H9 (cell line): ENCODE measurements around the gene B4GALNT1. TPM values are rescaled to one million over a fixed set of nuclear protein-coding genes. Genes with fewer than 3 reads are reported as not detected.

Source experiments
- DNase-seq: peaks from one replicate; pipeline ENCODE4 v3.0.0-alpha.2; 2017
- H2AFZ ChIP-seq: one replicate; pipeline ENCODE4 v1.6.1; 2013; ENCODE audit warnings: mild to moderate bottlenecking, low read length, control low read depth, moderate library complexity
- H2AK5ac ChIP-seq: 2 replicates; pipeline ENCODE4 v1.6.1; 2013; ENCODE audit warnings: low read length, control low read depth, mixed read lengths; ENCODE audit not compliant: insufficient read length
- H2BK120ac ChIP-seq: one replicate; pipeline ENCODE4 v1.6.1; 2013; ENCODE audit warnings: low read depth, mild to moderate bottlenecking, low read length, control low read depth, inconsistent platforms; ENCODE audit not compliant: poor library complexity, severe bottlenecking
- H2BK12ac ChIP-seq: 2 replicates; pipeline ENCODE4 v1.6.1; 2013; ENCODE audit warnings: low read length, control low read depth, mixed read lengths, low read depth; ENCODE audit not compliant: insufficient read length
- H2BK15ac ChIP-seq: 2 replicates; pipeline ENCODE4 v1.6.1; 2013; ENCODE audit warnings: low read depth, low read length, control low read depth
- H2BK20ac ChIP-seq: one replicate; pipeline ENCODE4 v1.6.1; 2013; ENCODE audit warnings: low read depth, mild to moderate bottlenecking, low read length, control low read depth, inconsistent platforms; ENCODE audit not compliant: poor library complexity, severe bottlenecking
- H2BK5ac ChIP-seq: 2 replicates; pipeline ENCODE4 v1.6.1; 2013; ENCODE audit warnings: low read length, control low read depth, mixed read lengths; ENCODE audit not compliant: insufficient read length
- H3K14ac ChIP-seq: 2 replicates; pipeline ENCODE4 v1.6.1; 2013; ENCODE audit warnings: low read length, control low read depth; ENCODE audit not compliant: insufficient read depth
- H3K18ac ChIP-seq: 2 replicates; pipeline ENCODE4 v1.6.1; 2013; ENCODE audit warnings: low read depth, mild to moderate bottlenecking, mixed read lengths, low read length, control low read depth; ENCODE audit not compliant: insufficient read length
- H3K23ac ChIP-seq: 2 replicates; pipeline ENCODE4 v1.6.1; 2013; ENCODE audit warnings: low read length, control low read depth, mixed read lengths, low read depth; ENCODE audit not compliant: insufficient read length
- H3K23me2 ChIP-seq: 2 replicates; pipeline ENCODE4 v1.6.1; 2013; ENCODE audit warnings: low read depth, mild to moderate bottlenecking, mixed read lengths, low read length, control low read depth; ENCODE audit not compliant: insufficient read length, poor library complexity, severe bottlenecking
- H3K27ac ChIP-seq: 2 replicates; pipeline ENCODE4 v1.5.1; 2013; ENCODE audit warnings: low read length, control low read depth, mixed read lengths, low read depth; ENCODE audit not compliant: insufficient read length
- H3K27me3 ChIP-seq: 2 replicates; pipeline ENCODE4 v1.6.1; 2013; ENCODE audit warnings: low read length, control low read depth, inconsistent platforms; ENCODE audit not compliant: insufficient read depth
- H3K4ac ChIP-seq: 2 replicates; pipeline ENCODE4 v1.6.1; 2013; ENCODE audit warnings: low read depth, mild to moderate bottlenecking, control low read depth, inconsistent platforms, low read length, moderate library complexity
- H3K4me1 ChIP-seq: 2 replicates; pipeline ENCODE4 v1.6.1; 2013; ENCODE audit warnings: low read length, control low read depth, inconsistent platforms; ENCODE audit not compliant: insufficient read depth
- H3K4me2 ChIP-seq: 2 replicates; pipeline ENCODE4 v1.6.1; 2013; ENCODE audit warnings: low read length, control low read depth, mixed read lengths; ENCODE audit not compliant: insufficient read length, insufficient read depth
- H3K56ac ChIP-seq: 2 replicates; pipeline ENCODE4 v1.6.1; 2013; ENCODE audit warnings: low read depth, mild to moderate bottlenecking, mixed read lengths, low read length, control low read depth; ENCODE audit not compliant: insufficient read length
- H3K79me1 ChIP-seq: 2 replicates; pipeline ENCODE4 v1.6.1; 2013; ENCODE audit warnings: low read depth, mild to moderate bottlenecking, moderate library complexity, low read length, control low read depth, inconsistent platforms; ENCODE audit not compliant: insufficient read depth, poor library complexity, severe bottlenecking
- H3K79me2 ChIP-seq: 2 replicates; pipeline ENCODE4 v1.6.1; 2013; ENCODE audit warnings: low read length, control low read depth, inconsistent platforms; ENCODE audit not compliant: insufficient read depth
- H3K9ac ChIP-seq: 2 replicates; pipeline ENCODE4 v1.6.1; 2013; ENCODE audit warnings: low read length, control low read depth, mixed read lengths; ENCODE audit not compliant: insufficient read length; ENCODE audit errors: extremely low read depth
- H3K9me3 ChIP-seq: one replicate; pipeline ENCODE4 v1.6.1; 2013; ENCODE audit warnings: low read depth, low read length, inconsistent platforms; ENCODE audit not compliant: control insufficient read depth
- H3T11ph ChIP-seq: one replicate; pipeline ENCODE4 v1.6.1; 2013; ENCODE audit warnings: mild to moderate bottlenecking, low read length, control low read depth, inconsistent platforms
- H4K20me1 ChIP-seq: one replicate; pipeline ENCODE4 v1.6.1; 2013; ENCODE audit not compliant: control insufficient read depth, insufficient read length, insufficient read depth
- H4K5ac ChIP-seq: 2 replicates; pipeline ENCODE4 v1.6.1; 2013; ENCODE audit warnings: low read depth, mild to moderate bottlenecking, mixed read lengths, low read length, control low read depth; ENCODE audit not compliant: insufficient read length
- H4K8ac ChIP-seq: replicated peaks from 2 replicates; pipeline ENCODE4 v1.6.1; 2013; ENCODE audit warnings: low read length, control low read depth, mixed read lengths, low read depth; ENCODE audit not compliant: insufficient read length
- H4K91ac ChIP-seq: 2 replicates; pipeline ENCODE4 v1.6.1; 2013; ENCODE audit warnings: low read depth, mild to moderate bottlenecking, moderate library complexity, mixed read lengths, low read length, control low read depth; ENCODE audit not compliant: insufficient read length
- H3K27ac Mint-ChIP-seq, 3 experiments: 2 replicates in 2 of 3; 3 replicates in 1 of 3; pipeline ENCODE4 v1.8.0; 2020 to 2021; ENCODE audit warnings: mixed read lengths in 3 of 3, mild to moderate bottlenecking in 1 of 3, moderate library complexity in 1 of 3
- H3K27me3 Mint-ChIP-seq: 2 replicates; pipeline ENCODE4 v1.8.0; 2021; ENCODE audit warnings: low read depth, mild to moderate bottlenecking, moderate library complexity, mixed read lengths
- H3K36me3 Mint-ChIP-seq, 3 experiments: 2 replicates in 2 of 3; 3 replicates in 1 of 3; pipeline ENCODE4 v1.8.0; 2020 to 2021; ENCODE audit warnings: low read depth in 3 of 3, mixed read lengths in 3 of 3; ENCODE audit not compliant: insufficient read depth in 1 of 3
- H3K4me1 Mint-ChIP-seq, 2 experiments: 2 replicates each; pipeline ENCODE4 v1.8.0; 2020; ENCODE audit warnings: mixed read lengths in 2 of 2
- H3K4me3 Mint-ChIP-seq, 2 experiments: 2 replicates in 1 of 2; 3 replicates in 1 of 2; pipeline ENCODE4 v1.8.0; 2020 to 2021; ENCODE audit warnings: mild to moderate bottlenecking in 2 of 2, mixed read lengths in 2 of 2, moderate library complexity in 1 of 2
- H3K9me3 Mint-ChIP-seq, 2 experiments: 2 replicates in 1 of 2; 3 replicates in 1 of 2; pipeline ENCODE4 v1.8.0; 2020; ENCODE audit warnings: mild to moderate bottlenecking in 2 of 2, mixed read lengths in 2 of 2, moderate library complexity in 1 of 2
- WGBS: extraction: QIAGEN DNeasy Blood & Tissue Kit; methylation state at CpG from one replicate; pipeline ENCODE4 v1.1.7; 2013; ENCODE audit warnings: missing lambda C conversion rate, low lambda C conversion rate, mixed read lengths; ENCODE audit not compliant: insufficient read length; ENCODE audit errors: extremely low coverage; 5-methylcytosine and 5-hydroxymethylcytosine counted together
- total RNA-seq: library from RNA; stranded (reverse); gene quantifications from 2 replicates; pipeline ENCODE4 v1.2.1, GENCODE V29; 2021
- TF ChIP-seq, protein P1 (sequence below): fragments of 200-600 bp; sonication (generic); conservative IDR thresholded peaks from 3 replicates; pipeline ENCODE4 v1.8.0; 2021; ENCODE audit warnings: antibody characterized with exemption, mild to moderate bottlenecking

B4GALNT1 gene
- total RNA-seq, 1 experiment from 2014 or later, result 2.3 TPM

DNA sequence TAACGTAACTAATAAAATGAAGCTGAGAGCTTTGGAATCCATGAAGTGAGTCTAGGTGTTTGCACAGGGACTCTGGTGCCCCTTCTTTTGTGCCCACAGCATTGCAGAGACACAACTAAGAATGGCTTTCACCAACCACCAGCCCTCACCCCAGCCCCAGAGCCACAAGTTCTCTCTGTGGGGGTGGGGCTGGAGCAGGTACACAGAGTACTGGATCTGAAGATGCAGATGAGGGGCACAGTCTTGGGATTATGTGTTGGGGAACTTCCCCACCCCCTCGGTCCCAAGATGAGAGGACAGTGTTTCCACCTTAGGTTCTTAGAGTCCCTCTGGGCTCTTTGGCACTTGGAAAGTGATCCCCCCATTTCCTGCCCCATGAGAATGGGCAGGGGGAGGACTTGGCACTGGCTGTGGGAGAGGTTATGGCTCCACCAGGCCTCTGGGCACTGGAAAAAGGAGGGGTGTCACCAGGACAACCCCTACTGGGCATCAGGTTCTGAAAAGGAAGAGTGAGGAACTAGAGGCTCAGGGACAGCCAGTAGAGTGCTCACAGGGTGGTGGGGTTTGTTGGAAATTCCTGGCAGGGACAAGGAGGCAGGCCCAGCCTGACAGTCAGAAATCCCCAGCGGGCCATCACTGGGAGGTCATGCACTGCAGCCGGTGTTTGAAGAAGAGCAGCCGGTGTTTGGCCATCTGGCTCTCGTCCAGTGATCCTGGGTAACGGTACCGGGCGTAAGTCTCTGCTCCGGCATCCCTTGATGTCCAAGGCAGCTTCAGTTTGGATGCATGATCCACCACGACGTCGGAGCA, 6.7 kb downstream of the B4GALNT1 start:
- Histone ChIP-seq H3K79me1 (no peaks in the 10 kb centered on the region), H3K56ac (no peak overlapping the region), H3T11ph (no peak overlapping the region), H3K18ac (no peak overlapping the region), H4K5ac (no peak overlapping the region), H2BK12ac (no peak overlapping the region), H2BK15ac (no peak overlapping the region), H3K14ac (no peak overlapping the region), H4K8ac (no peak overlapping the region), H3K23me2 (peaks cover 12% of the 10 kb centered on the region), H2BK120ac (no peak overlapping the region), H3K4me2 (no peak overlapping the region), H2AFZ (no peak overlapping the region), H3K9ac (no peak overlapping the region), H2BK5ac (no peak overlapping the region), H3K79me2 (no peaks in the 10 kb centered on the region), H3K27me3 (peaks cover 94% of the 10 kb centered on the region), H3K27ac (no peak overlapping the region), H4K91ac (no peak overlapping the region), H2AK5ac (no peak overlapping the region), H3K9me3 (no peaks in the 10 kb centered on the region), H3K4ac (no peak overlapping the region), H3K4me1 (no peaks in the 10 kb centered on the region), H2BK20ac (no peak overlapping the region), H3K23ac (no peak overlapping the region), H4K20me1 (no peaks in the 10 kb centered on the region)
- Mint-ChIP-seq H3K4me3 (peak overlapping the region in 1 of 2 experiments; percentile 46; a peak in 2 of 5 replicates), H3K27ac (peak overlapping the region in 1 of 3 experiments; percentile 68; a peak in 1 of 7 replicates), H3K27me3 (peaks cover 97% of the 10 kb centered on the region), H3K36me3 (no peaks in the 10 kb centered on the region; a peak in 3 of 7 replicates), H3K4me1 (peaks cover 9 to 33% of the 10 kb centered on the region in 2 experiments), H3K9me3 (no peaks in the 10 kb centered on the region)
- no CpG with 5 or more reads among the region's 13 CpGs for WGBS
- DNase-seq, result peak; percentile 30
- TF ChIP-seq, protein P1, sequence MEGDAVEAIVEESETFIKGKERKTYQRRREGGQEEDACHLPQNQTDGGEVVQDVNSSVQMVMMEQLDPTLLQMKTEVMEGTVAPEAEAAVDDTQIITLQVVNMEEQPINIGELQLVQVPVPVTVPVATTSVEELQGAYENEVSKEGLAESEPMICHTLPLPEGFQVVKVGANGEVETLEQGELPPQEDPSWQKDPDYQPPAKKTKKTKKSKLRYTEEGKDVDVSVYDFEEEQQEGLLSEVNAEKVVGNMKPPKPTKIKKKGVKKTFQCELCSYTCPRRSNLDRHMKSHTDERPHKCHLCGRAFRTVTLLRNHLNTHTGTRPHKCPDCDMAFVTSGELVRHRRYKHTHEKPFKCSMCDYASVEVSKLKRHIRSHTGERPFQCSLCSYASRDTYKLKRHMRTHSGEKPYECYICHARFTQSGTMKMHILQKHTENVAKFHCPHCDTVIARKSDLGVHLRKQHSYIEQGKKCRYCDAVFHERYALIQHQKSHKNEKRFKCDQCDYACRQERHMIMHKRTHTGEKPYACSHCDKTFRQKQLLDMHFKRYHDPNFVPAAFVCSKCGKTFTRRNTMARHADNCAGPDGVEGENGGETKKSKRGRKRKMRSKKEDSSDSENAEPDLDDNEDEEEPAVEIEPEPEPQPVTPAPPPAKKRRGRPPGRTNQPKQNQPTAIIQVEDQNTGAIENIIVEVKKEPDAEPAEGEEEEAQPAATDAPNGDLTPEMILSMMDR, result no peak
